Stimulated activated naive CD8-positive, alpha-beta T cell treated with anti-CD3 and anti-CD28 coated beads, Interleukin-15, amount 100 ng/mL, for 72 hours (primary cell): Measurements from ENCODE around the gene E2F8.
A peak's percentile ranks its signal among the peaks of the same experiment; 100 is the strongest.

Source experiments
- ATAC-seq: fragments of 150-1000 bp; cut with Tn5 transposase; 2 replicates; pipeline ENCODE4 v1.10.0; 2021; ENCODE audit warnings: mild to moderate bottlenecking, moderate library complexity
- DNase-seq, 2 donors: peaks; one replicate each; pipeline ENCODE4 v3.0.0; 2021 to 2022
- H3K27ac Mint-ChIP-seq, 2 donors: one replicate each; pipeline ENCODE4 v1.8.0; 2022; ENCODE audit warnings: mild to moderate bottlenecking in 2 of 2, mixed read lengths in 2 of 2, moderate library complexity in 2 of 2
- H3K27me3 Mint-ChIP-seq: one replicate; pipeline ENCODE4 v1.8.0; 2022; ENCODE audit warnings: mixed read lengths
- H3K4me1 Mint-ChIP-seq: one replicate; pipeline ENCODE4 v1.8.0; 2022; ENCODE audit warnings: mild to moderate bottlenecking, mixed read lengths
- H3K4me3 Mint-ChIP-seq, 2 donors: one replicate each; pipeline ENCODE4 v1.8.0; 2022; ENCODE audit warnings: mild to moderate bottlenecking in 2 of 2, mixed read lengths in 2 of 2, moderate library complexity in 1 of 2
- H3K9me3 Mint-ChIP-seq, 2 donors: one replicate each; pipeline ENCODE4 v1.8.0; 2022; ENCODE audit warnings: mixed read lengths in 2 of 2

Gene E2F8

DNA sequence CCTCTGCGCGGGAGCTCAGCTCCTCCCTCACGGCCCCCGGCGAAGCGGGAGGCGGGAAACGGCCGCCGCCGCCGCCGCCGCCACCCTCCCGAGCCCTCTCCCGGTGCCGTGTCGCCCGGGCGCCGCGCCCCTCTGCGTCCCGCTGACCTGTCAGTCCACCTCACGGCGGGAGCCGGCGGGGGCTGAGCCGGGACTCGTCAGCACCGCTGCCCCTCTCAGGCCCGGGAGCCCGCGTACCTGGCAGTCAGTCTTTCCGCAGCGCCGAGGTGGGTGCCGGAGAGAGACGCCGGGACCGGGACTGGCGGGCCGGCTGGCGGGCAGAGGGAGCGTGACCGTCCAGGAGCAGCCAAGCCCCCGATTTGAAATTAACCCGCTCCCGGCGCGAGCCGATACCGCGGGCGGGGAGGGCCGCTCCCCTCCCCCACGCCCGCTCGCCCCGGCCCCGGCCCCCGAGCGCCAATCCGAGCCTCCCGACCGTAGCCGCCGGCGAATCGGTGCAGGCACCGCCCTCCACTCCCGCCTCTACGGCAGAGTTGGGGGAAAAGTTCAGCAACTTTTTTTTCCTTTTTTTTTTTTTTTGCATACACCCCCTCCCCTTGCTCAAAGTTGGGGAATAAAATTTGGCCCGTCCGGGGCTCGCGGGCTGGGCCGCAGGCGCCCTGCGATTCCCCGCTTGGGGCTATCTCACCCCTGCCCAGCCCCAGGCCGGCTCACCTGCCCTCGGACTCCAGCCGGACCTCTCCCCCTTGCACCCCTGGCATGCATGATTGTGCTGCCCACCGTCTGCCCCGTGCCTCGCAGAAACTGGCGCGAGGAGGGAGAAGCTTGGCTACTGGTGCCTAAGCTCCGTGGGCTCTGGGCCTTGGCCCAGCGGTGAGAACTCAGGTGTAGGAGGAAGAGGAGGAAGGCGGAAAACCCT lies 774 bp upstream of the E2F8 start:
- Mint-ChIP-seq H3K27me3 (peaks cover 49% of the 10 kb centered on the region), H3K4me1 (peaks cover 10% of the 10 kb centered on the region), H3K9me3 (no peaks in the 10 kb centered on the region), H3K27ac (peak overlapping the region; percentile 77 to 93), H3K4me3 (peak overlapping the region; percentile 94 to 96)
- ATAC-seq (peak; percentile 70), DNase-seq (peak in 1 of 2 donors; percentile 69)

DNA sequence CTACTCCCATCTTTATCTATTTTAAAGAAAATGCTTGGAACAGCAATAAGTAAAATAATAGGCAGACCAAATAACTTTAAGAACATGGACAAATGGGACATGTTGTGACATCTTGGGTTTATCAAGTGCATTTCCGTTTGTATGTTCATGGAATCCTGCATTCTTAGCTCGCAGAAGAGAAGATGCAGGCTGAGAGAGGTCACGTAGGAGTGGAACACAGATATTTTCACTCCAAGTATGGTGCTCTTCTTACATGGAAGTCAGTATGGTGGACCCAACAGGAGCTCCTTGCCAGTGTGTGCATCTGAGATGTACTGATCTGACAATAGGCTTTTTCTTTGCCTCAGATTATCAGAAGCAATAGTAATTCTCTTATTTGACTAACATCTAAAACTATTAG lies 1.7 kb downstream of the E2F8 start:
- Mint-ChIP-seq H3K27me3 (peaks cover 24% of the 10 kb centered on the region), H3K27ac (no peak overlapping the region), H3K9me3 (no peaks in the 10 kb centered on the region), H3K4me3 (peak overlapping the region in 1 of 2 donors; percentile 35), H3K4me1 (peaks cover 10% of the 10 kb centered on the region)
- no peak for DNase-seq
- no peak for ATAC-seq

DNA sequence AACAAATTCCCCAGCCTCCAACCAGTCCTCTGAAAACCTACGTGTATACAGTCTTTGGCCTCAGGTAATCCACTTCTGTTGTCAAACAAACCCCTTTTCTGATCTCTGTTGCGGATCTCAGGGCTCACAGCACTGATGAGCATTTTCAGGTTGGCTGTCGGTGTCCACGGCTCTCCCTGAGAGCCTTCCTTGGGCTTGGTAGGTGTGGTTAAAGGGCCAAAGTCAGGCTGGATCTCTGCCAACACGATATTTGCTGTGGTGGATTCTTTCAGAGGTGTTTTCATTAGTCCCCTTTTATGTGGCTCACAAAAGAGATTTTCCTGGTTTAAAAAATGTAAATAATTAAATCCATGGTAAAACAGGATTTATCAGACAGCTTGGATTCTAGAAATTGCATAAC lies 2.9 kb downstream of the E2F8 start:
- peaks cover 12% of the 10 kb centered on the region for H3K27me3 Mint-ChIP-seq
- peaks cover 10% of the 10 kb centered on the region for H3K4me1 Mint-ChIP-seq
- no peaks in the 10 kb centered on the region for H3K9me3 Mint-ChIP-seq
- no peak overlapping the region for H3K4me3 Mint-ChIP-seq
- H3K27ac Mint-ChIP-seq: no peak overlapping the region
- no peak for DNase-seq
- ATAC-seq: no peak

DNA sequence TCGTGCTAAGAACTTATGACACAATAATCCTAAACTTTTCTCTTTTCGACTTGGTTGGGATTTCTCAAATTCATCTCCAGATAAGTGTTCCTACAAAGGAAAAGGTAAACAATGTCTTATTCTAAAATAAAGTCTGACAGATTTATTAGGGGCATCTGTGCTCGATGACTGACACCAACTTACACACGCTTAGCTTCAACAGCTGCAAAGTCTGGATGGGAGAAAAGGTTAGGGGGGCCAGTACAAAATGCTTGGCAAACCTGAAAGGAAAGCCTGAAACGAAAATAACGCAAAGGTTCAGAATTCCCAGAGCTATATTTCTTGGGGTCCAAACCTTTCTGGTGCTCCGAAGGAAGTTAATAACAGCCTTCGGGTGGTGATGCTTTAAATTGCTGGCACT lies 3.4 kb downstream of the E2F8 start:
- ATAC-seq: no peak
- no peak for DNase-seq
- Mint-ChIP-seq H3K9me3 (no peaks in the 10 kb centered on the region), H3K4me1 (peaks cover 6% of the 10 kb centered on the region), H3K27ac (no peak overlapping the region), H3K4me3 (no peak overlapping the region), H3K27me3 (peaks cover 7% of the 10 kb centered on the region)

DNA sequence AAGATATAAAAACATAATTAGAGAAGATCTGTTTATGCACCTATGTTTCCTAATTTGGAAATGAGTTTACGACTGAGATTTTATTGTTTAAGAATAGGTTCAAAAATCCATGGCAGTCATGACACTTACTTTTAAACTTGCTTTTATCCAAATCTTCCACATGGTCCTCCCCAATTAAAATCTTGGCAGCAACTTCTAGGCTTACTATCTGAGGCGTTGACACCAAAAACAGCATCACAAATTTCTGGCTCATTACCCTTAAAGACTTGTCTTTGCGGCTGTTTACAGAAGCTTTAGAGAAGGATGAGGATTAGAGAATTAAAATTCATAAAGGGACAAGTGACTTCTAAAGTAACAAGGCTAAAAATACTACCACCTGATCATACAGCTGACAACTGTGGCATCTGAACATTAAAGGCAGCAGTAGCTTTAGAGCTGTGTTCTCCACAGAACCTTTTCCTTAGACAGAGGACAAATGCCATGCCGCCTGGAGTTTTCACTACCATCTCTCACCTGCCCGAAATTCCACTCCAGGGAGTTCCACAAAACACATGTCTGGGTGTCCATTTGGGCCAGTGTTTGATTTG lies 6.4 kb downstream of the E2F8 start:
- DNase-seq (no peak), ATAC-seq (no peak)
- H3K4me1 Mint-ChIP-seq: no peaks in the 10 kb centered on the region
- no peaks in the 10 kb centered on the region for H3K9me3 Mint-ChIP-seq
- no peak overlapping the region for H3K27ac Mint-ChIP-seq
- no peak overlapping the region for H3K4me3 Mint-ChIP-seq
- no peaks in the 10 kb centered on the region for H3K27me3 Mint-ChIP-seq

DNA sequence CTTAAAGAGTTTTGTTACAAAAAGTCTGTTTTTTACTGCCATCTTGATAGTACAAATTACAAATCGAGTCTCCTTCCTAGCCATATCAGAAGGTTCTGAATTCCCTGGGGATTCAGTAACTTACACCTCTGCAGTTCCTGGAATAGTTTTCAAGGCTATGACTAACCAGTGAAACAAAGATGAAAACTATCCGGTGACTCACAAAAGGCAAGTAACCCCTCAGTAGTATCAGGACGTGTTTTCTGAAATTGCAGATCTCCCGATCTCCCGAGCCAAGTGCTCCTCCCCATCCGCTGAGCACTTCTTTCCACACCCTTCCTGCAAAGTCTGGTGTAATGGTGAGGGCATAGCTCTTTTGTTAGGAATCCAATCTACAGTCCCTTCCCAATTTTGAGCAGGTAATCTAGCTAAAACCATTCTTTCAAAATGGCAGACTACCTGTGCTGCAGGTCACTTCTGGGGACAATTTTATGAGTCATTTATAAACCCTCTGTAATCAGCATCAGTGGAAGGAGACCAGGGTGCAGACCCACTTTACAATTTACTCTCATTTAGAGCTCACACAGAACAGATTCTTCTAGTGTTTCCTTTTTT lies 7.7 kb downstream of the E2F8 start:
- Mint-ChIP-seq H3K4me3 (no peak overlapping the region), H3K27me3 (no peaks in the 10 kb centered on the region), H3K9me3 (no peaks in the 10 kb centered on the region), H3K4me1 (no peaks in the 10 kb centered on the region), H3K27ac (peak overlapping the region in 1 of 2 donors; percentile 6)
- DNase-seq (no peak), ATAC-seq (no peak)

DNA sequence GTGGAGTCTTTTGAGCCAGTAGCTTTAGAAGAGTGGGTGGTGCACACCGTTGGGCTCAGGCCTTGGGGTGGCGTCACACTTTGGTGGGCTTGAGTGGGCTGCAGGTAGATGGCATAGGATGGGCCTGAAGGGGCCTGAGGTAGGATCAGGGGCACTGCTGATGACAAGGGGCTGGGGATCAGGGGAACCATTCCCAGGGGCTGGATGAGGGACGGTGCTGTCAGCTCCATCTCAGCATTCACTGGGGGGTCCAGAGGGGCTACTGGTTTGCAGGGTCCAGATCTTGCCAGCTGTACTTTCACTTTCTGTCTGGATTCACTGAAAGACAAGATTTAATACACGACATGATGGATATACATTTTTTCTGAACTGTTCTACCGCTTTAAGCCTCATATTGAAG lies 11.1 kb downstream of the E2F8 start:
- DNase-seq (no peak), ATAC-seq (no peak)
- Mint-ChIP-seq H3K27me3 (no peaks in the 10 kb centered on the region), H3K27ac (no peak overlapping the region), H3K9me3 (no peaks in the 10 kb centered on the region), H3K4me1 (no peaks in the 10 kb centered on the region), H3K4me3 (no peak overlapping the region)

DNA sequence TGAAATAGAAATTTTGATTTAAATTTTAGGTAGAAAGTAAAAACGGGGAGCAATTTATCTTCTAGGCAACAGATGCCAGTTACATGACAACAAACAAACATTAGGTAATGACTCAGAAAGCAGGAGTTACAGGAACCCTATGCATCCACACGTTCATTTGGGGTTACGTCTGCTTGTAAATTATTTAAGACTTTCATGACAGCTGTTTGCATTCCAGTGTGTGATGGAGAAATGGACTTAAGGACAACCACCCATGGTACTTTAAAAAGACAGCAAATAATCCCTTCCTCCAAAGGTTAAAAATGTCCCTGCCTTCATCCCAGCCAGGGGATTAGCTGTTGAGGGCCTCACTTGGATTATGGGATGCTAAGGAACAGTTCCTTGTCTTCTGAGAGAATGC lies 11.8 kb downstream of the E2F8 start:
- ATAC-seq (no peak), DNase-seq (no peak)
- Mint-ChIP-seq H3K27ac (no peak overlapping the region), H3K4me3 (no peak overlapping the region), H3K27me3 (no peaks in the 10 kb centered on the region), H3K4me1 (no peaks in the 10 kb centered on the region), H3K9me3 (no peaks in the 10 kb centered on the region)

DNA sequence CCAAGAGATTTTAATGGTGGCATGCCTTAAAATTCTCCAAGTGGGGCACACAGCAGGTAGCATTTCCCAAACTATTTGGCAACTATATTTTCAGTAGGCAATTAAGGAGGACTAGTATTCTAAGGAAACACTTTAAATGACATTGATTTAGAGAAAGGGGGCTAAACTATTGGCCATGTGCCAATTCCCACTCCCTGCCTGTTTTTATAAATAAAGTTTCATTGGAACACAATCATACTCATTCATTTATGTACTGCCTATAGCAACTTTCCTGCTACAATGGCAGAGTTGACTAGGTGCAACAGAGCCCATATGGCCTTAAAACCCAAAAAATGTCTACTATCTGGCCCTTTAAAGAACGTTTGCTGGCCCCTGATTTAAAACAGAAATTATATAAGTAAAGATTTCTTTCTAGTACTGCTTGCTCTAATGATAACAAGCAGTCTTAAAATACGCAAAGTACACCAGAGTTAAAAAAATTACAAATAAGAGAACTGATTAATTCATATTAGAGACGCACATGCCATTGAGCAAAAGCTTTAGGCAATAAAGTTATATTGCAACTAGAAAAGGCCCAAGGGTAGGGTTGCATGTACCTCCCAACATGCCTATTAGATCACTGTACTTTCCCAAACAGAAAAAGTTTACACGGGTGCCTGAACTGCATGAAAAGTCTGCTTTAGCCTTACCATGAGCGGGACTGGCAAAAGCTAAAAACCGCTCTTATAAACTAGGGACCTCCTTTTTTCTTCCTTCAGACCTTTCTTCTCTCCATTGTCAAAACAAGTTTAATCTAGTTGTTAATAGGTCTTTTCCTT lies 14.2 kb downstream of the E2F8 start:
- no peak overlapping the region for H3K4me3 Mint-ChIP-seq
- H3K27me3 Mint-ChIP-seq: no peaks in the 10 kb centered on the region
- ATAC-seq (no peak), DNase-seq (no peak)
- no peaks in the 10 kb centered on the region for H3K4me1 Mint-ChIP-seq
- H3K27ac Mint-ChIP-seq: no peak overlapping the region
- no peaks in the 10 kb centered on the region for H3K9me3 Mint-ChIP-seq

DNA sequence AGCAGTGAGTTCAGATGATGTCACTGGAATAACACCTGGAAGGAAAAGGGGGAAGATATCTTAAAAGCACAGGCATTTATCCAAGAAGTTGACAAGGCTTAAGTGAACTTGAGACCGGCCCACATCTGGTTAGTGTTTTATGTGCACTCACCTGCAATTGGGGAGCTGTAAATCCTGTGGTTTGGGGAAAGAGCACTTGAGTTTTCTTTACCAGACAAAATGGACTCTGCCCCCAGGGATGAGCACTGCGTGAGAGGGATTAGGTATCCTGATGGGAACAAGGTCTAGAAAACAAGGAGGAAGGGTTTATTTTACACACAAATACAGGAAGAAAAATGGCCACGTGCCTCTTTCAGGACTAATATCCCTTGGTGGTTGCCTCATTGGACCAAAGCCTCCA lies 15.2 kb downstream of the E2F8 start:
- no peak overlapping the region for H3K4me3 Mint-ChIP-seq
- H3K27me3 Mint-ChIP-seq: no peaks in the 10 kb centered on the region
- H3K9me3 Mint-ChIP-seq: no peaks in the 10 kb centered on the region
- H3K4me1 Mint-ChIP-seq: no peaks in the 10 kb centered on the region
- peak overlapping the region in 1 of 2 donors; percentile 81 for H3K27ac Mint-ChIP-seq
- DNase-seq: no peak
- ATAC-seq: no peak

DNA sequence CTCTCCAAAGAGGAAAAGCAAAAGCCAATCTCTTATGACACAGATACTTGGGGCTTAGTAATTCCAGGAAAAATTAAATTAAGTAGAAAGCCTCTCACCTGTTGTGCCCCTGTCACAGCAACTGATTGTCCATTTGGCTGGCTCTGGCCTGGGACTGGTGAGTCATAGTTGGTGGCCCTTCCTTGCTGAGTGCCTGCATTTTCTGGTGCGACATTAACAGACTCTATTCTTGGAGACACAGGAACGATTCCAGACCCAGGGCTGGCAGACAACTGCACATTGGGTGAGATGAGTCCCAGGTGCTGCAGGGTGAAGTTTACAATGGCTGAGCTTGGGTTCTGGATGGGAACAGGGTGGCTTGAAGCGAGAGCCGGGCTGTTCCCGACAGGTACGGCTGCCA lies 15.6 kb downstream of the E2F8 start:
- H3K27me3 Mint-ChIP-seq: no peaks in the 10 kb centered on the region
- ATAC-seq (no peak), DNase-seq (no peak)
- no peak overlapping the region for H3K27ac Mint-ChIP-seq
- no peaks in the 10 kb centered on the region for H3K4me1 Mint-ChIP-seq
- no peak overlapping the region for H3K4me3 Mint-ChIP-seq
- no peaks in the 10 kb centered on the region for H3K9me3 Mint-ChIP-seq

DNA sequence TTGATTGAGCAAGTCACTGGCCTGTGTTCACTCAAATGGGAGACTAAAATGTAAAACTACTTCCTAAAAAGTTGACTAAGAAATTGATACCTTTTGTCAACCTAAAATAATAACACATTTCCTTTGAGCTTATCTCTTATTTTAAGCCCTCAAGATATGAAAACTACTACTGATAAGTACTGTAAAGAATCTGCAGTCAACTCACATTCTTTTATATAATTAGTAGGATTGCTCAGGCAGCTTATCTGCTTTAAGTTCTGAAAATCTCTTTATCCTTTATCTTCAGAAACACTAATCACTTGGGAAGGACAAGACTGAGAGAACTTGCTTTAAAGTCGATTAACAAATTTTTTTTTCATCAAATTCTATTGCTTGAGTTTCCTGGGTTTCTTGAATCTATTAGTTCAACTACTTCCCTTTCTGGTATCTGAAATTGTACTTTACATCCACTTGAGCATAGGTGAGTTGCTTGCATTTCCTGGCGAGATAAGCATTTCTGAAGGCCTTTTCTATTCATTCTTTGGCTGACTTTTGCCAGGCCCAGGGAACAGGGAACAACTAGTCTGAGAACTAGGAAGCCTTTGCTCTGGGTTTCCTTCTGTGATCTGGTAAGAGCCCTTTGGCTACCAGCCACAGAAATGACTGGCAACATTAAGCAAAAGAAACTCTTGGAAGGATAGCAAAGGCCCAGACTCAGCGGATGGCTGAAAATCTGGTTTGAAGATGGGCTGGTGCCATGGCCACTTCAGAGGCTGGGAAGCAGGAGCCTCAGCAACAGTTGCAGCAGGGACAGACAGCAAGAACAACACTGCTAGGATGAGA lies 19.6 kb downstream of the E2F8 start:
- ATAC-seq (no peak), DNase-seq (no peak)
- H3K4me1 Mint-ChIP-seq: no peaks in the 10 kb centered on the region
- no peaks in the 10 kb centered on the region for H3K27me3 Mint-ChIP-seq
- H3K9me3 Mint-ChIP-seq: no peaks in the 10 kb centered on the region
- no peak overlapping the region for H3K4me3 Mint-ChIP-seq
- no peak overlapping the region for H3K27ac Mint-ChIP-seq

DNA sequence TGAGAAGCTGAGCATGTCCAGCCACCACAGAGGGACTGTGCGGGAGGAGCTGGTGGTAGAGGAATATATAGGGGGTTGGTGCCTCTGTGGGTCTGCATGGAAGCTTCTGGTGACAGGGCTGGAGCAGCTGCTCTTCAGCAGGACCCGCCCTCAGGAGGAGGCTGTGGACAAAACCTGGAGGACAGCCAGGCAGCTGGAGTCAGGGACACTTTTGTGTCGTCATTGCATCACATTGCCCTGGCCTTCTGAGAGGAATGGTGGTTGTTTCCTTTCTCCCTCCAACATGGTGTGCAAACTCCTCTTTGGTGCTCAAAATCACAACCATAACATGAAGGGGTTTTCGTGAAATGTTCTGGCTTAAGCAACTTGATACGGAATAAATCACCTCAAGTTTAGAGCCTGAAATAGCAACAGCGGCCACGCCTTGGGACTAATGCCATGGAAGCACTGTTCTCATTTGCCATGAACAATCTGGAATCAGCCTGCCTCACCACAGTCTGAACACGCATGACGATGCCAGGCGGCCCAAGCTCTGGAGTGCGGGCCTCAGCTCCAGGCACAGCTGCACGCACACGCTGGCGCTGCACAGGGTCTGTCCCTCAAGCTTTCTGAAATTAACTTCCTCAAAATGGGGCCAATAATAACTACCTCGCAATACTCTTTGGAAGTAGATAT lies 21.8 kb downstream of the E2F8 start:
- DNase-seq: no peak
- H3K4me3 Mint-ChIP-seq: no peak overlapping the region
- H3K9me3 Mint-ChIP-seq: no peaks in the 10 kb centered on the region
- no peak for ATAC-seq
- no peak overlapping the region for H3K27ac Mint-ChIP-seq
- peaks cover 13% of the 10 kb centered on the region for H3K27me3 Mint-ChIP-seq
- H3K4me1 Mint-ChIP-seq: no peaks in the 10 kb centered on the region

DNA sequence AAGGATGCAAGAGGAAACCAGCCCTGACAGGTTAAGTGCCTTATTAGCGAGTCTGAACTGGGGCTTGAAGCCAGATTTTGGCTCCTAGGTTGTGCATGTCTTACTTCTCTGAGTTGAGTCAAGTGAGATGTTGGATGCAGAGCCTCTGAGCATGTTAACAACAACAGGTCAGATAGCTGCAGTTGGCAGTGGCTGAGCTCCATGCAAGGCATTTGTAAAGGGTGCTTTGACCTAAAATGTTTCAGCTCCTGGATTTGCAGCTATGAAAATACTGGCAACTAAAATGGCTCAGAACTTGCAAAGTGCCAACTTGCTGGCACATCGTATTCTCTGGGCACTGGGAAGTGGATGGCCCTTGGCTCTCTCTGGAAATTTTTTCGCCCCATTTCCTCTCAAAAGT lies 22.5 kb downstream of the E2F8 start:
- H3K27ac Mint-ChIP-seq: no peak overlapping the region
- H3K9me3 Mint-ChIP-seq: no peaks in the 10 kb centered on the region
- H3K27me3 Mint-ChIP-seq: peaks cover 13% of the 10 kb centered on the region
- no peaks in the 10 kb centered on the region for H3K4me1 Mint-ChIP-seq
- no peak for DNase-seq
- no peak for ATAC-seq
- H3K4me3 Mint-ChIP-seq: no peak overlapping the region
